IMR-90 (cell line): ENCODE data around the gene TNIP1. TPM values are rescaled to one million over a fixed set of nuclear protein-coding genes. Genes with fewer than 3 reads are reported as not detected.

Experiments
- ATAC-seq: fragments of 200-7000 bp; cut with Tn5 transposase; 2 replicates; pipeline ENCODE4 v1.9.1; 2020; ENCODE audit warnings: low read depth, mild to moderate bottlenecking, moderate library complexity
- BruUV-seq: library from RNA; stranded (reverse); fragments of 400-500 nt; replicated peaks from 2 replicates; lab custom pipeline; 2021; lab: Mats Ljungman, UMichigan
- CTCF ChIA-PET: fragments of 300-600 bp; formaldehyde crosslinking; extraction: SDS; loops from one replicate; lab custom pipeline; 2021; ENCODE audit warnings: antibody characterized with exemption; lab: Yijun Ruan, JAX
- POLR2A ChIA-PET: fragments of 300-600 bp; sonication (Branson Sonifier 250); formaldehyde crosslinking; loops from one replicate; lab custom pipeline; 2022; ENCODE audit warnings: antibody characterized with exemption; ENCODE audit not compliant: unreplicated experiment; lab: Charles Lee
- DNase-seq: peaks from one replicate; pipeline ENCODE4 v3.0.0; 2013
- H2AFZ ChIP-seq: replicated peaks from 2 replicates; pipeline ENCODE3; 2013; ENCODE audit warnings: low read length, mild to moderate bottlenecking; ENCODE audit not compliant: poor library complexity
- H2AK5ac ChIP-seq: 2 replicates; pipeline ENCODE4 v1.6.1; 2013; ENCODE audit warnings: low read depth, low read length, inconsistent platforms
- H2AK9ac ChIP-seq: replicated peaks from 2 replicates; pipeline ENCODE3; 2013; ENCODE audit warnings: mild to moderate bottlenecking, low read depth, low read length, moderate library complexity; ENCODE audit not compliant: poor library complexity
- H2BK120ac ChIP-seq: 2 replicates; pipeline ENCODE4 v1.6.1; 2013; ENCODE audit warnings: low read depth, low read length, inconsistent platforms
- H2BK15ac ChIP-seq: 3 replicates; pipeline ENCODE4 v1.6.1; 2013; ENCODE audit warnings: low read depth, low read length, inconsistent platforms
- H2BK20ac ChIP-seq: 2 replicates; pipeline ENCODE4 v1.6.1; 2013; ENCODE audit warnings: low read depth, mild to moderate bottlenecking, inconsistent platforms, low read length, moderate library complexity
- H2BK5ac ChIP-seq: 2 replicates; pipeline ENCODE4 v1.6.1; 2013; ENCODE audit warnings: mild to moderate bottlenecking, low read depth, low read length, inconsistent platforms; ENCODE audit not compliant: poor library complexity, severe bottlenecking
- H3K14ac ChIP-seq: replicated peaks from 2 replicates; pipeline ENCODE4 v1.6.1; 2013; ENCODE audit warnings: low read depth, low read length, inconsistent platforms
- H3K18ac ChIP-seq: 2 replicates; pipeline ENCODE4 v1.6.1; 2013; ENCODE audit warnings: low read depth, low read length, control low read depth
- H3K23ac ChIP-seq: 2 replicates; pipeline ENCODE4 v1.6.1; 2013; ENCODE audit warnings: low read depth, low read length, inconsistent platforms
- H3K27ac ChIP-seq: 2 replicates; pipeline ENCODE4 v1.5.1; 2013; ENCODE audit warnings: mild to moderate bottlenecking, control low read depth, low read length; ENCODE audit not compliant: insufficient read depth
- H3K27me3 ChIP-seq: 2 replicates; pipeline ENCODE4 v1.6.1; 2013; ENCODE audit warnings: low read length; ENCODE audit not compliant: control insufficient read depth, insufficient read depth
- H3K36me3 ChIP-seq: 2 replicates; pipeline ENCODE4 v1.6.1; 2013; ENCODE audit warnings: low read length, mixed read lengths; ENCODE audit not compliant: control insufficient read depth, insufficient read depth
- H3K4ac ChIP-seq: 2 replicates; pipeline ENCODE4 v1.6.1; 2013; ENCODE audit warnings: low read depth, low read length, inconsistent platforms
- H3K4me1 ChIP-seq: 2 replicates; pipeline ENCODE4 v1.6.1; 2013; ENCODE audit warnings: low read length, mixed read lengths; ENCODE audit not compliant: control insufficient read depth, insufficient read depth
- H3K4me2 ChIP-seq: 2 replicates; pipeline ENCODE4 v1.6.1; 2013; ENCODE audit warnings: low read depth, mild to moderate bottlenecking, control low read depth, low read length, moderate library complexity
- H3K4me3 ChIP-seq: 2 replicates; pipeline ENCODE4 v1.5.1; 2013; ENCODE audit warnings: low read depth, mild to moderate bottlenecking, control low read depth, low read length, moderate library complexity; ENCODE audit not compliant: insufficient read depth
- H3K56ac ChIP-seq: 2 replicates; pipeline ENCODE4 v1.6.1; 2013; ENCODE audit warnings: low read length, inconsistent platforms; ENCODE audit not compliant: insufficient read depth; ENCODE audit errors: extremely low read depth
- H3K79me1 ChIP-seq, 2 experiments: 2 replicates each; pipeline ENCODE4 v1.6.1; 2013; ENCODE audit warnings: low read length in 2 of 2, inconsistent platforms in 1 of 2, low read depth in 1 of 2
- H3K9ac ChIP-seq: 2 replicates; pipeline ENCODE4 v1.6.1; 2013; ENCODE audit warnings: low read depth, low read length, control low read depth
- H3K9me1 ChIP-seq: 2 replicates; pipeline ENCODE4 v1.6.1; 2013; ENCODE audit warnings: low read length, inconsistent platforms; ENCODE audit not compliant: insufficient read depth
- H3K9me3 ChIP-seq: 2 replicates; pipeline ENCODE4 v1.6.1; 2013; ENCODE audit warnings: low read length; ENCODE audit not compliant: control insufficient read depth, insufficient read depth
- H4K20me1 ChIP-seq: 2 replicates; pipeline ENCODE4 v1.6.1; 2013; ENCODE audit warnings: low read length, inconsistent platforms; ENCODE audit not compliant: insufficient read depth
- H4K5ac ChIP-seq: 2 replicates; pipeline ENCODE4 v1.6.1; 2013; ENCODE audit warnings: mild to moderate bottlenecking, low read depth, low read length, control low read depth
- H4K8ac ChIP-seq, 2 experiments: 2 replicates each; pipeline ENCODE4 v1.6.1; 2013; ENCODE audit warnings: low read depth in 2 of 2, low read length in 2 of 2, control low read depth in 1 of 2, inconsistent platforms in 1 of 2
- H4K91ac ChIP-seq: 2 replicates; pipeline ENCODE4 v1.6.1; 2013; ENCODE audit warnings: low read depth, low read length, inconsistent platforms; ENCODE audit not compliant: insufficient read depth
- CEBPB ChIP-seq: IDR thresholded peaks from 2 replicates; pipeline ENCODE4 v1.6.1; 2012; ENCODE audit warnings: low read depth, low read length, improper control_type of control experiment
- CHD1 ChIP-seq: IDR thresholded peaks from 2 replicates; pipeline ENCODE4 v1.6.1; 2012; ENCODE audit warnings: low read depth, low read length, improper control_type of control experiment
- CTCF ChIP-seq: conservative IDR thresholded peaks from 2 replicates; pipeline ENCODE4 v1.5.1; 2012; ENCODE audit warnings: mild to moderate bottlenecking, low read depth, low read length, improper control_type of control experiment
- FOS ChIP-seq: fragments of 150-350 bp; IDR thresholded peaks from 2 replicates; pipeline ENCODE4 v1.6.1; 2016; ENCODE audit warnings: low read depth, low read length
- MAFK ChIP-seq: IDR thresholded peaks from 2 replicates; pipeline ENCODE4 v1.6.1; 2012; ENCODE audit warnings: low read depth, low read length, improper control_type of control experiment
- MAZ ChIP-seq: IDR thresholded peaks from 2 replicates; pipeline ENCODE4 v1.6.1; 2012; ENCODE audit warnings: low read depth, mild to moderate bottlenecking, low read length, improper control_type of control experiment, moderate library complexity, borderline replicate concordance
- NFE2L2 ChIP-seq: fragments of 150-350 bp; IDR thresholded peaks from 2 replicates; pipeline ENCODE4 v1.6.1; 2016; ENCODE audit warnings: low read depth, mild to moderate bottlenecking, low read length
- POLR2A ChIP-seq: IDR thresholded peaks from 2 replicates; pipeline ENCODE4 v1.6.1; 2012; ENCODE audit warnings: mild to moderate bottlenecking, low read depth, low read length
- RAD21 ChIP-seq: IDR thresholded peaks from 2 replicates; pipeline ENCODE4 v1.6.1; 2012; ENCODE audit warnings: low read length, improper control_type of control experiment
- RCOR1 ChIP-seq: IDR thresholded peaks from 2 replicates; pipeline ENCODE4 v1.6.1; 2012; ENCODE audit warnings: mild to moderate bottlenecking, low read length, improper control_type of control experiment; ENCODE audit not compliant: insufficient replicate concordance
- RFX5 ChIP-seq: IDR thresholded peaks from 2 replicates; pipeline ENCODE4 v1.8.0; 2012; ENCODE audit warnings: low read depth, mild to moderate bottlenecking, low read length, moderate library complexity
- SMC3 ChIP-seq: fragments of 150-350 bp; IDR thresholded peaks from 2 replicates; pipeline ENCODE4 v1.6.1; 2016; ENCODE audit warnings: low read depth, mild to moderate bottlenecking, antibody characterized with exemption, low read length, moderate library complexity
- WGBS, 2 experiments: methylation state at CpG; one replicate each; pipeline versions ENCODE4 v1.1.5 to v1.1.7; 2013; ENCODE audit warnings: missing lambda C conversion rate in 2 of 2; ENCODE audit not compliant: insufficient read length in 1 of 2; ENCODE audit errors: extremely low coverage in 2 of 2; 5-methylcytosine and 5-hydroxymethylcytosine counted together
- dilution Hi-C: fragments of 300-500 bp; cut with HindIII; formaldehyde crosslinking; loops from one replicate; pipeline ENCODE4 v1.14.3; 2018; ENCODE audit warnings: low sequenced_read_pairs; ENCODE audit not compliant: unreplicated experiment
- in situ Hi-C: fragments of 300-500 bp; cut with MboI; formaldehyde crosslinking; loops from 3 replicates; pipeline ENCODE4 v1.14.3; 2019; ENCODE audit warnings: low sequenced_read_pairs, inconsistent platforms, mixed read lengths
- intact Hi-C: fragments of 100-400 bp; cut with micrococcal nuclease; formaldehyde crosslinking; loops from 2 replicates; pipeline ENCODE4 v1.10.0; 2022
- polyA plus RNA-seq, 3 experiments: library from polyadenylated mRNA; depleted of rRNA; stranded (reverse); fragments of >200 nt; gene quantifications; 2 replicates each; pipeline ENCODE4 v1.2.3, GENCODE V29; 2012; ENCODE audit warnings: low replicate concordance in 1 of 3
- total RNA-seq: library from RNA; depleted of rRNA; stranded (reverse); fragments of >200 nt; gene quantifications from 2 replicates; pipeline ENCODE4 v1.2.3, GENCODE V29; 2012

Gene TNIP1
- total and polyA plus RNA-seq, 2 of the 4 experiments (the other 2 are of a cell fraction): 63.8 to 92.8 TPM

DNA sequence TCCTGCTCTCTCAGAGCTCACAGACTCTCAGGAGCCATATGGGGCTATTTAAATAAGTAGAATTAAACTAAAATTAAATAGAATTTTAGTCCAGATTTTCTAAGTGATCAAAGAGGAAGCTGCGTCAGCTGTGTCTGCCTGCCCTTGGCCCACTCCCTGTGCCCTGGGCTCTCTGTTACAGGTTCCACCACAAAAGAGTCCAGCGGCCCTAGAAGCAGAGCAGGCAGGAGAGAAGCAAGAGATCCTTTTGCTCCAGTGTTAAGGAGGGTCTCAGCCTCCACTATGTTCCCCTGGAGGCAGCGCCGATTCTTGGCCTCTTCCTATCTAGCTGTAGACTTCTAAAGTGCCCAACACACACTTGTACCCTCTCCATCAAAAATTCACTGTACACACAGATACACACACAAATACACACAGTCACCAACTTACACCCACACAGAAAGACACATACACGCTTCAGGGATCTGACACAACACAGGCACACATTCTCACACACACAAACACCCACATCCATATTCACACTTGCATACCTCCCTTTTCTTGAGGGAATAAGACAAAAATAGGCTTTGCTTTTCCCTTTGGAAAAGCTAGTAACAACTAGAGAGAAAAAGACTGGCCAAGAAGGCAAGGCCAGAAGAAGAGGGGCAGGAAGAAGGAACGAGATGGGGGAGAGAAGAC, 5.5 kb upstream of the TNIP1 start:
- H4K8ac ChIP-seq: peak overlapping the region; percentile 56 to 61; a peak in 3 of 4 replicates
- peak overlapping the region; percentile 97 for H2BK15ac ChIP-seq
- ATAC-seq (no peak), DNase-seq (no peak)
- ChIA-PET POLR2A (no interaction called here), CTCF (interaction anchor here (0.8 kb wide), 1 partner anchor 29 kb away, joined by 3 read pairs; no protein-coding TSS in a partner anchor)
- no peaks in the 10 kb centered on the region for H3K36me3 ChIP-seq
- H3K4me1 ChIP-seq: peaks cover 8% of the 10 kb centered on the region; the same call in 1 of the 2 replicates
- H3K23ac ChIP-seq: peak overlapping the region; percentile 98
- TF ChIP-seq NFE2L2 (no peak), CEBPB (no peak), RCOR1 (no peak), RFX5 (no peak), CTCF (no peak), RAD21 (no peak), CHD1 (no peak), FOS (no peak), MAFK (no peak), POLR2A (no peak), SMC3 (no peak), MAZ (no peak)
- peak overlapping the region; percentile 14; the same call in 1 of the 2 replicates for H3K4me2 ChIP-seq
- H4K91ac ChIP-seq: peak overlapping the region; percentile 81; the same call in 1 of the 2 replicates
- H3K9me3 ChIP-seq: no peaks in the 10 kb centered on the region
- H2BK5ac ChIP-seq: peak overlapping the region; percentile 59
- dilution Hi-C loops (no loop called here), in situ Hi-C loops (no loop called here), intact Hi-C loops (no loop called here)
- peak overlapping the region; percentile 64; the same call in 1 of the 2 replicates for H4K5ac ChIP-seq
- peak overlapping the region; percentile 88 for H2AK5ac ChIP-seq
- H3K27me3 ChIP-seq: no peaks in the 10 kb centered on the region
- peak overlapping the region; percentile 79 for H3K14ac ChIP-seq
- H3K56ac ChIP-seq: no peak overlapping the region
- no peak overlapping the region for H3K27ac ChIP-seq
- no peaks in the 10 kb centered on the region for H4K20me1 ChIP-seq
- peak overlapping the region; percentile 89 for H3K4ac ChIP-seq
- BruUV-seq: no TSS peak
- peak overlapping the region; percentile 67; the same call in 1 of the 2 replicates for H3K18ac ChIP-seq
- H2AFZ ChIP-seq: peak overlapping the region; percentile 78
- peak overlapping the region; percentile 76 for H2BK20ac ChIP-seq
- H2AK9ac ChIP-seq: peak overlapping the region; percentile 31
- peak overlapping the region; percentile 33; the same call in 1 of the 2 replicates for H3K9ac ChIP-seq
- peaks cover 15% of the 10 kb centered on the region; the same call in 1 of the 2 replicates for H3K9me1 ChIP-seq
- WGBS, 2 experiments: 70% methylated on average over 2 of the region's 6 CpGs; no CpG with 5 or more reads in 1 of the 2 experiments
- no peak overlapping the region; the same call in 1 of the 2 replicates for H3K4me3 ChIP-seq
- H3K79me1 ChIP-seq: peaks cover 11 to 30% of the 10 kb centered on the region in 2 experiments; a peak in 3 of 4 replicates
- peak overlapping the region; percentile 85 for H2BK120ac ChIP-seq
